ENCODE measurements around the gene TMEM125.

TMEM125 gene

GRCh38 chr1:43313771-43314170, 44.0 kb downstream of the TMEM125 start:
- no peak for DNase-seq

DNA sequence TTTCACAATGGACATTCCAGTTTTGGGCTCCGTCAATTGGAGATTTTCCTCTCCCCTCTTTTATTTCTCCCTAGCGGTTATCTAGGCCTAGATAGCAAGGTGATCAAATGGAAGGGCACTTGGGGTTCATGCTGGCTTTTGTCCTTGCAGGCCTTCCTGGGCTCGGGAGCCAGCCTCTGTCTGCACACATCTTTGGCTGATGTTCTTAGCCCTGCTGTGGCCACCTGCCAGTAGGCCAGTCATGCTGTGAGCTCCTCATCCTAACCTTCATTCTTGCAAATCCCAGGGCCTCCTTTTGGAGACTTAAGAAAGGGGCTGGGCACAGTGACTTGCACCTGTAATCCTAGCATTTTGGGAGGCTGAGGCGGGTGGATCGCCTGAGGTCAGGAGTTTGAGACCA, 44.5 kb downstream of the TMEM125 start:
- DNase-seq: no peak

GRCh38 chr1:43315481-43315880, 45.7 kb downstream of the TMEM125 start:
- no peak for DNase-seq

DNA sequence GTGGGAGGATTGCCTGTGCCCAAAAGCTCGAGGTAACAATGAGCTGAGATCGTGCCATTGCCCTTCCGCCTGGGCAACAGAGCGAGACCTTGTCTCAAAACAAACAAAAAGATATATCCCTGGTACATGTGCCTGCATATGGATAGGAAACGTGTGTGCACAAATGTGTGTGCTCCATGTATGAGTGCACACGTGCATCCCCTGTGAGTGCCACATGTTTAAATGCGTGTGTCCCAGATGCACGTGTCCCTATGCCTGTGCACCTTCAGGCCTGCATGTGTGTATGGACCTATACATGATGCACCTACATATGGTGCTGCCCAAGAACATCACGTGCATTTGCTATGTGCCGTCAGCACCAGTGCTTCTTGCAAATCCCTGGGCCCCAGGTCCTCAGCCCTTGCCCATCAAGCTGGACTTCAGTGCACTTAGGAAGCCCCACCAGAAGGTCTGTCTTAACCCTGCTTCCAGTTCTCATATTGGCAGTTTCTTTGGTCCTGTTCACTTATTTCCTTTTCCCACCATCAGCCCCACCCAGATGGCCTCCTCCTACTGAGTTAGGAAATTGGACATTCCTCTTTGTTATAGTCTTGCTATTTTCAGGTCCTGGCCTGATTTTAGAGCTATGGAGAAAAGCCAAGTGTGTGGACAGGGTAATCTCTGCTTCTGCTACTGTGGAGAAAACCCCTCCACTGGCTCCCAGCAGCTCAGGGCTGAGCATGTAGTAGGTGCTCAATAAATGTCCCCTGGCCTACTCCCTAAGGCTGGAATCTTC, 46.4 kb downstream of the TMEM125 start:
- no peak for DNase-seq

- DNase-seq: no peak
Observed at GRCh38 chr1:43316738-43317520, 47.1 kb downstream of the TMEM125 start.

GRCh38 chr1:43317817-43318471, 48.2 kb downstream of the TMEM125 start:
- peak; percentile 19 for DNase-seq

GRCh38 chr1:43318831-43319230, 49.0 kb downstream of the TMEM125 start:
- DNase-seq: no peak

DNA sequence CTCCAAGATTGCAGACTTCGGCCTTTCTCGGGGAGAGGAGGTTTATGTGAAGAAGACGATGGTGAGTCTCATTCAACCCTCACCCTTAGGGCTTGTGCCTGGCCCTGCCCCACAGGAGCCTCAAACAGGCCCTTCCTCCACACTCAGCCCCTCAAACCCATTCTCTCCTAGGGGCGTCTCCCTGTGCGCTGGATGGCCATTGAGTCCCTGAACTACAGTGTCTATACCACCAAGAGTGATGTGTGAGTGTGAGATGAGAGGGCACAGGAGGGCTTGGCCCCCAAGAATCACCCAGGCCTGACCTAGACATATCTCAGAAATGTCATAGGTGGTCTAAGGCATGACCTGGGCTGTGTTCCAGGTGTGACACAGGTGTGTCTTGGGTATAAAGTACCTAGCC, 49.5 kb downstream of the TMEM125 start:
- DNase-seq: no peak

- no peak for DNase-seq
Observed at GRCh38 chr1:43319766-43320165, 50.0 kb downstream of the TMEM125 start.

DNA sequence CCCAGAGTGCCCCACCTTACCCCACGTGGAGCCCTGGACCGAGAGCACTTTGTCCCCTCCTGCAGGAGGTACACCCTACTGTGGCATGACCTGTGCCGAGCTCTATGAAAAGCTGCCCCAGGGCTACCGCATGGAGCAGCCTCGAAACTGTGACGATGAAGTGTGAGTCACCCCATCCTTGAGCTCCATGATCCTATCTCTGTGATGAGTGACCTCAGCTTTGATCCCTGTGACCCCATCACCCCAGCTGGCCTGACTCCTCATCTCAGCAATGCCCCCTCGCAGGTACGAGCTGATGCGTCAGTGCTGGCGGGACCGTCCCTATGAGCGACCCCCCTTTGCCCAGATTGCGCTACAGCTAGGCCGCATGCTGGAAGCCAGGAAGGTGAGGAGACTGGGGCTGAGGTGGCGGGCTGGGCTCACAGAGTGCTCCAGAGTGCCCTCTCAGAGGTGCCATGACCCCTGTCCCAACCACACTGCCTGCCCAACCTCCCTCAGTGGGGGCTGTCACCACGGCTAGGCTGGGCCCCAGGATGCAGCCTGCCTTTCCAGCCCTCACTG, 51.6 kb downstream of the TMEM125 start:
- no peak for DNase-seq

DNA sequence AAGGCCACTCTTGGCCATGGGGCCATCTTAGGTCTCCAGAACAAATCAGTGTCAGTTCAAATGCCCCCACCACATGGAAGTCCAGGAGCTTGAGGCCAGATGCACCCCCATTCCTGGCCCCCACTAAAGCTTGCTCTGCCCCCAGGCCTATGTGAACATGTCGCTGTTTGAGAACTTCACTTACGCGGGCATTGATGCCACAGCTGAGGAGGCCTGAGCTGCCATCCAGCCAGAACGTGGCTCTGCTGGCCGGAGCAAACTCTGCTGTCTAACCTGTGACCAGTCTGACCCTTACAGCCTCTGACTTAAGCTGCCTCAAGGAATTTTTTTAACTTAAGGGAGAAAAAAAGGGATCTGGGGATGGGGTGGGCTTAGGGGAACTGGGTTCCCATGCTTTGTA, 52.7 kb downstream of the TMEM125 start:
- DNase-seq: no peak
